Gastroesophageal sphincter (tissue), 3 donors: ENCODE data around the gene GLA.

Experiments used
- CTCF ChIP-seq, 4 experiments: fragments of 200-600 bp in 2 of 4; fragments of 450-650 bp in 2 of 4; sonication (generic) in 1 of 4; IDR thresholded peaks; one replicate each; pipeline ENCODE4 v1.5.1; 2017 to 2019; ENCODE audit warnings: antibody characterized with exemption in 4 of 4, mild to moderate bottlenecking in 2 of 4, moderate library complexity in 2 of 4
- EP300 ChIP-seq: sonication (generic); formaldehyde crosslinking; IDR thresholded peaks from one replicate; pipeline ENCODE4 v1.6.1; 2017; ENCODE audit warnings: antibody characterized with exemption, mild to moderate bottlenecking
- POLR2A ChIP-seq, 2 donors: fragments of 450-650 bp; IDR thresholded peaks; one replicate each; pipeline ENCODE4 v1.6.1; 2017; ENCODE audit warnings: antibody characterized with exemption in 2 of 2, mild to moderate bottlenecking in 2 of 2, moderate library complexity in 1 of 2
- POLR2AphosphoS5 ChIP-seq: sonication (generic); formaldehyde crosslinking; IDR thresholded peaks from one replicate; pipeline ENCODE4 v1.6.1; 2017; ENCODE audit warnings: antibody characterized with exemption

GRCh38 chrX:101362757-101363156 is 45.0 kb downstream of the GLA start:
- TF ChIP-seq POLR2AphosphoS5 (no peak), CTCF (IDR thresholded peaks at IDR 0.05) (no peak), POLR2A (IDR thresholded peaks at IDR 0.05) (no peak), EP300 (no peak)
